Activated CD4-positive, alpha-beta memory T cell treated with anti-CD3 and anti-CD28 coated beads for 36 hours (primary cell): ENCODE results near the gene WDR90. TPM values are rescaled to one million over a fixed set of nuclear protein-coding genes. Genes with fewer than 3 reads are reported as not detected.

Source experiments
- CTCF ChIA-PET: fragments of 350-600 bp; sonication (Branson Sonifier 250); formaldehyde crosslinking; loops from one replicate; lab custom pipeline; 2021; ENCODE audit warnings: antibody characterized with exemption, inconsistent platforms; lab: Charles Lee
- POLR2A ChIA-PET: fragments of 350-600 bp; sonication (Branson Sonifier 250); formaldehyde crosslinking; loops from one replicate; lab custom pipeline; 2021; ENCODE audit warnings: antibody characterized with exemption; lab: Charles Lee
- DNase-seq: peaks from one replicate; pipeline ENCODE4 v3.0.0-alpha.2; 2020
- H3K27ac Mint-ChIP-seq: one replicate; pipeline ENCODE4 v1.8.0; 2021; ENCODE audit warnings: mixed read lengths
- H3K27me3 Mint-ChIP-seq: one replicate; pipeline ENCODE4 v1.8.0; 2021; ENCODE audit warnings: mixed read lengths
- H3K36me3 Mint-ChIP-seq: one replicate; pipeline ENCODE4 v1.8.0; 2021; ENCODE audit warnings: mixed read lengths
- H3K4me1 Mint-ChIP-seq: one replicate; pipeline ENCODE4 v1.8.0; 2021; ENCODE audit warnings: low read depth, mixed read lengths
- H3K4me3 Mint-ChIP-seq: one replicate; pipeline ENCODE4 v1.8.0; 2021; ENCODE audit warnings: mild to moderate bottlenecking, mixed read lengths
- H3K9me3 Mint-ChIP-seq: one replicate; pipeline ENCODE4 v1.8.0; 2021; ENCODE audit warnings: mixed read lengths
- intact Hi-C: fragments of 100-400 bp; cut with micrococcal nuclease; formaldehyde crosslinking; loops from one replicate; pipeline ENCODE4 v1.15.1; 2023
- total RNA-seq, 2 experiments: library from RNA; stranded (reverse); gene quantifications; one replicate each; pipeline ENCODE4 v1.2.3, GENCODE V29; 2021

Gene WDR90
- total RNA-seq, 2 experiments from 2014 or later, result 52.8 to 58.2 TPM

GRCh38 chr16:704047-704446 lies 54.9 kb downstream of the WDR90 start:
- ChIA-PET POLR2A (no interaction called here), CTCF (interaction anchor here (1.1 to 2.4 kb wide), 3 partner anchors 9 to 81 kb away, joined by 3 to 9 read pairs (median 4); partner anchors contain the start of gene METRN)
- no peaks in the 10 kb centered on the region for H3K36me3 Mint-ChIP-seq
- peaks cover 45% of the 10 kb centered on the region for H3K27me3 Mint-ChIP-seq
- no peaks in the 10 kb centered on the region for H3K9me3 Mint-ChIP-seq
- H3K27ac Mint-ChIP-seq, result no peak overlapping the region
- H3K4me3 Mint-ChIP-seq, result no peak overlapping the region
- DNase-seq, result no peak
- peaks cover 6% of the 10 kb centered on the region for H3K4me1 Mint-ChIP-seq
- intact Hi-C loops, result no loop called here

DNA sequence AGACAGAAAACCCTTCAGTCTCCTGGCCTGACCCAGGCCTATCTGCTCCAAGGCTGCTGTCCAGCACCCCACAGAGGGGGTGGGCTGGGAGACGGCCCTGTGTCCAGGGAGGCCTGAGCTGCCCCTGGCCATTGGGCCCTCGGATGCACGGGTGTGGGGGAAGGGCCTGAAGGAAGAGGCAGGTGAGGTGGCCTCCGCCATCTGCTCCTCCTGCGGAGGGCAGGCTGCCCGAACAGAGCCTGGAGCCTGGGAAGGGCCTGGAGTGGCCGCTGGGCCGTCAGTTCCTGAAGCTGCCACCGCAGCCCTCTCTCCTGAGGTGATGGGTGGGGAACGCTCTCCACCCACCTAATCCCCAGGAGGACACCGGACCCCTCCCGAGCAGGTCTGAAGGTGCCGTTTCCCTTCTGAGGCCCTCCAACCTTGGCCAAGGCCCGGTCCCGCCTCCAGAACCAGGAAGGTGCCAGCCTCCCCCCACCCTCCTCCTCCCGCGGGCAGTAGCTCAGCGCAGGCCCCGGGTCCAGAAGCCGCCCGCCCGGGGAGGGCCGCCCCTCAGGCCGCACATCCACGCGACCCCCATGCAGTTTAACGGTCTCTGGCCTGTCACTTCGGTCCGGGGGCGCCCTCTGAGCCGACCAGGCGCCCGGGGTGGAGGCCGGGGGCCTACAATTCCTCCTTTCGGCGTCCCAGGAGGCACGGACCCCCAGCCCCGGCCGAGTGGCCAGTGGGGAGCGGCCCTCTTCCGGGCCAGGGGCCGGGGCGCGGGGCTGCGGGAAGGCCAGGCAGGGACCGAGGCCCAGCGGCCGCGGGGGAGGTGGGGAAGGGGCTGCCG lies 55.6 kb downstream of the WDR90 start:
- Mint-ChIP-seq H3K27me3 (peaks cover 51% of the 10 kb centered on the region), H3K4me3 (no peak overlapping the region), H3K27ac (no peak overlapping the region), H3K9me3 (no peaks in the 10 kb centered on the region), H3K4me1 (peaks cover 2% of the 10 kb centered on the region), H3K36me3 (no peaks in the 10 kb centered on the region)
- intact Hi-C loops, result no loop called here
- ChIA-PET POLR2A (no interaction called here), CTCF (interaction anchor here (1.2 kb wide), 1 partner anchor 10 kb away, joined by 4 read pairs; the partner anchor contains the start of gene METRN)
- DNase-seq, result no peak

DNA sequence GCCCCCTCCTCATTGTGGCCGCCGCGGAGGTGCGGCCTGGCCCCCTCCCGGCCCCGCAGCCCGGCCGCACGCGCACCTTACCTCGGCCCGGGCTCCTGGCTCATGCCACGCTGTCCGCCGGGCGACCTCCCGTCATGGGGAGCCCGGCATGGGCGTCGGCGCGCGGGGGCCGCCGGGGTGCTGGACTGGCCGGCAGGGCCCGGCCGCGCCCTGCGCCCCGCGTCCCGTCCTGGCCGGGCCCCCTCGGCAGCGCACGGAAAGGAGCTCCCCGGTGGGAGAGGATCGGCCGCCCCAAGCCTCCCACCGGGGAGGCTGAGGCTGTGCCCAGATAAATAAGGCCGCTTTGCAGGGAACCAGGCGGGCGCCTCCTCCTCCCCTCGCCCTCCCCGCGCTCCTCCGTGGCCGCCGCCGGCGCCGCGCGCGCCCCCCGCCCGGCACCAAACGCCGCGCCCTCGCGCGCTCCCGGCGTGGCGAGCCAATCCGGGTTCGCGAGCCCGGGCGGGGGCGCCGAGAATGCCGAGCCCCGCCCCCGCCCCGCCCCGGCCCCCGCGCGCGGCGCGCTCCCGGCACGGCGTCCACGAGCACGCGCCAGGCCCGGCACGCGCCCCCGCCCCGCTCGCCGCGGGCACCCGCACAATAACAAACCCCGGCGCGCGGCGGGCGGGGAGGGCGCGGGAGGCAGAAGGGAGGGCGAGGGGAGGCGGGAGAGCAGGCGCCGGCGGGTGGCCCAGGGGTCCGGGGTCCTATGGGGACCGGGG lies 56.4 kb downstream of the WDR90 start, which contains the start of gene FBXL16:
Gene FBXL16 (minus strand): TSS at position 371 of the 758 bp plus-strand sequence. CDS start 8,396 bp downstream, outside the sequence.
- intact Hi-C loops, result no loop called here
- Mint-ChIP-seq H3K4me3 (no peak within 1 kb of the TSS), H3K9me3 (no peaks in the 10 kb centered on the region), H3K27ac (no peak within 1 kb of the TSS), H3K4me1 (no peaks in the 10 kb centered on the region), H3K36me3 (no peaks in the 10 kb centered on the region), H3K27me3 (peaks cover 56% of the 10 kb centered on the region)
- CTCF ChIA-PET, result no interaction called here
- no peak for DNase-seq
- POLR2A ChIA-PET, result no interaction called here

- intact Hi-C loops, result no loop called here
- Mint-ChIP-seq H3K27ac (no peak overlapping the region), H3K4me3 (no peak overlapping the region), H3K36me3 (no peaks in the 10 kb centered on the region), H3K9me3 (no peaks in the 10 kb centered on the region), H3K27me3 (peaks cover 56% of the 10 kb centered on the region), H3K4me1 (no peaks in the 10 kb centered on the region)
- ChIA-PET POLR2A (interaction anchor here (1.0 kb wide), 1 partner anchor 77 kb away, joined by 3 read pairs; no protein-coding TSS in a partner anchor), CTCF (interaction anchor here (1.2 to 2.0 kb wide), 3 partner anchors 13 to 79 kb away, joined by 3 to 6 read pairs (median 4); no protein-coding TSS in a partner anchor)
- DNase-seq, result no peak
Observed at GRCh38 chr16:706189-707061, 57.3 kb downstream of the WDR90 start.

DNA sequence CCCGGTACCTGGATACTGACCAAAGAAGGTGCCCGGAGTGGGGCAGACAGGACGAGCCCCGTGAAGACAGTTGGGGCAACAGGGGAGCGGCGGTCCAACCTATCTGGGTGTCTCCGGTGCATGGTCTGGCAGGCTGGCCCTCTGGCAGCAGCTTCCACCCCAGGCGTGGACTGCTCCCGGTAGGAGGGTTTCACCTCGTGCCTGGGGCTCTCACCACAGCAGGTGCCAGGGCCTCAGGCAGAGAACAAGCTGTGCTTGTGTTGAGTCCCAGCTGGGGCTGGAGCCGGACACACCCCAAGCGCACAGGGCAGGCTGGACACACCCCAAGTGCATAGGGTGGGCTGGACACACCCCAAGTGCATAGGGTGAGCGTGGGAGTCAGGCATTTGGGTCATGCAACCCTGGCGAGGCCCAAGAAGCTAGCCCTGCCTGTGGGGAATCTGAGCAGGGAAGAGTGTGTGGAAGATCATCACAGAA lies 57.9 kb downstream of the WDR90 start:
- Mint-ChIP-seq H3K4me1 (no peaks in the 10 kb centered on the region), H3K4me3 (no peak overlapping the region), H3K9me3 (no peaks in the 10 kb centered on the region), H3K27me3 (peaks cover 51% of the 10 kb centered on the region), H3K27ac (no peak overlapping the region), H3K36me3 (no peaks in the 10 kb centered on the region)
- no peak for DNase-seq
- intact Hi-C loops, result no loop called here
- ChIA-PET POLR2A (interaction anchor here (1.0 kb wide), 1 partner anchor 77 kb away, joined by 3 read pairs; no protein-coding TSS in a partner anchor), CTCF (interaction anchor here (1.2 to 2.0 kb wide), 3 partner anchors 12 to 78 kb away, joined by 3 to 6 read pairs (median 4); no protein-coding TSS in a partner anchor)

- Mint-ChIP-seq H3K36me3 (no peaks in the 10 kb centered on the region), H3K4me1 (peaks cover 2% of the 10 kb centered on the region), H3K27me3 (peaks cover 44% of the 10 kb centered on the region), H3K9me3 (no peaks in the 10 kb centered on the region), H3K27ac (no peak overlapping the region), H3K4me3 (no peak overlapping the region)
- POLR2A ChIA-PET, result no interaction called here
- CTCF ChIA-PET, result interaction anchor here (2.0 kb wide), 1 partner anchor 77 kb away, joined by 6 read pairs; no protein-coding TSS in a partner anchor
- intact Hi-C loops, result no loop called here
- DNase-seq, result no peak
Observed at GRCh38 chr16:708019-708418, 58.9 kb downstream of the WDR90 start.

- Mint-ChIP-seq H3K4me1 (peaks cover 2% of the 10 kb centered on the region), H3K27me3 (peaks cover 42% of the 10 kb centered on the region), H3K9me3 (no peaks in the 10 kb centered on the region), H3K4me3 (no peak overlapping the region), H3K27ac (no peak overlapping the region), H3K36me3 (no peaks in the 10 kb centered on the region)
- DNase-seq, result no peak
- intact Hi-C loops, result no loop called here
- ChIA-PET CTCF (interaction anchor here (2.1 kb wide), 1 partner anchor 76 kb away, joined by 15 read pairs; no protein-coding TSS in a partner anchor), POLR2A (no interaction called here)
Observed at GRCh38 chr16:708959-709358, 59.8 kb downstream of the WDR90 start.

DNA sequence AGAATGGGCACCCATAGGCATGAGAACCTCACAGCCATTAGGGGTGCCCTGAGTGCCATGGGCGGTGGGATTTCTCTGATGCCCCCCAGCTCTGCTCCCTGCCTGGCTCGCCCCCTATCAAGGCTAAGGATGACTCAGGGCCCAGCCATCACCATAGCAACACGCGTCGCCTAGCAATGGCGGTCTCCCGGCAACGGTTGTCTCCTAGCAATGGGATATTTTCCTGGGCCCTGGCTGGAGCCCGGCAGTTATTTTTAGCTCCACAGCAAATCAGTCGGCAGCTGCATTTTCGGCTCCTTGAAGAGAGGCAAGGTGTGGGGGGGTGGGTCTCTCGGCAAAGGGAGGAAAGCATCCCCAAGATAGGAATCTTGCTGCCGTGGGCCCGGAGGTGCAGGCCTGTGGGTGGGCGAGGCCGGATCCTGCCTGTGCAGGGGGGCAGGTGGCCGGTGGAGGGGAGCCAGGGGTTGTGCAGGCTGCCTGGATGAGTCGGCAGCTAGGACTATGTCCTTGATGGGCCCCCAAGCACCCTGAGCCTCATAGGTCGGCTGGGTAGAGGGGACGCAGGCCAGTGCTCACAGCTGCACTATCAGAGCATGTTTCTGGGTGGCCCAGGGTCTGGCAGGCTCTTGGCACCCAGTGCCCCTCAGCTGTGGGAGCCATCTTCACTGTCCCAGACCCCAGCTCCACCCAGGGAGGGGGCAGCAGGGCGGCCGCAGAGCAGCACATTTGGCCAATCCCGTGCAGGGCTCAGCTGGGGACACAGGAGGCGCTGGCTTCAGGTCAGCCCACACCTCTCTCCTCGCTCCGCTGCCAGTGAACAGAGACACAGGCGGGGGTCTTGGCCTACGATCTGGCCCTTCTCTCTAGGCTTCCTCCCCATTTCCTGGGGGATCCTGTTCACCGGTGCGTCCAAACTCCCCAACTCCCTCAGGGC lies 60.7 kb downstream of the WDR90 start:
- Mint-ChIP-seq H3K4me3 (no peak overlapping the region), H3K9me3 (no peaks in the 10 kb centered on the region), H3K4me1 (peaks cover 2% of the 10 kb centered on the region), H3K27me3 (peaks cover 40% of the 10 kb centered on the region), H3K36me3 (no peaks in the 10 kb centered on the region), H3K27ac (no peak overlapping the region)
- CTCF ChIA-PET, result interaction anchor here (0.6 to 2.1 kb wide), 6 partner anchors 15 to 474 kb away, joined by 3 to 15 read pairs (median 3); partner anchors contain the start of gene CIAO3
- POLR2A ChIA-PET, result no interaction called here
- DNase-seq, result no peak
- intact Hi-C loops, result no loop called here

- peaks cover 2% of the 10 kb centered on the region for H3K4me1 Mint-ChIP-seq
- H3K4me3 Mint-ChIP-seq, result no peak overlapping the region
- CTCF ChIA-PET, result interaction anchor here (0.6 to 2.1 kb wide), 5 partner anchors 21 to 473 kb away, joined by 3 to 15 read pairs (median 3); partner anchors contain the start of gene CIAO3
- H3K36me3 Mint-ChIP-seq, result no peaks in the 10 kb centered on the region
- H3K27me3 Mint-ChIP-seq, result peaks cover 40% of the 10 kb centered on the region
- POLR2A ChIA-PET, result no interaction called here
- H3K9me3 Mint-ChIP-seq, result no peaks in the 10 kb centered on the region
- intact Hi-C loops, result loop anchor here (1.0 kb wide), 1 partner anchor 75 kb away; no protein-coding TSS in a partner anchor
- no peak for DNase-seq
- no peak overlapping the region for H3K27ac Mint-ChIP-seq
Observed at GRCh38 chr16:710500-711075, 61.4 kb downstream of the WDR90 start.

GRCh38 chr16:711084-711483 lies 61.9 kb downstream of the WDR90 start:
- Mint-ChIP-seq H3K36me3 (no peaks in the 10 kb centered on the region), H3K27me3 (peaks cover 41% of the 10 kb centered on the region), H3K4me1 (peaks cover 2% of the 10 kb centered on the region), H3K4me3 (no peak overlapping the region), H3K9me3 (no peaks in the 10 kb centered on the region), H3K27ac (no peak overlapping the region)
- intact Hi-C loops, result loop anchor here (1.0 kb wide), 1 partner anchor 74 kb away; no protein-coding TSS in a partner anchor
- POLR2A ChIA-PET, result no interaction called here
- DNase-seq, result no peak
- CTCF ChIA-PET, result interaction anchor here (2.1 kb wide), 1 partner anchor 74 kb away, joined by 15 read pairs; no protein-coding TSS in a partner anchor
